Panc1 (cell line): ENCODE results near the gene MYCBP2.

ENCODE experiments used
- POLR2AphosphoS5 ChIP-seq: IDR thresholded peaks from 2 replicates; pipeline ENCODE4 v1.6.1; 2012; ENCODE audit warnings: mild to moderate bottlenecking, low read depth, low read length, moderate library complexity
- TF ChIP-seq, protein P1 (sequence below): fragments of 450-650 bp; IDR thresholded peaks from 2 replicates; pipeline ENCODE4 v1.5.1; 2017; ENCODE audit warnings: mild to moderate bottlenecking

DNA sequence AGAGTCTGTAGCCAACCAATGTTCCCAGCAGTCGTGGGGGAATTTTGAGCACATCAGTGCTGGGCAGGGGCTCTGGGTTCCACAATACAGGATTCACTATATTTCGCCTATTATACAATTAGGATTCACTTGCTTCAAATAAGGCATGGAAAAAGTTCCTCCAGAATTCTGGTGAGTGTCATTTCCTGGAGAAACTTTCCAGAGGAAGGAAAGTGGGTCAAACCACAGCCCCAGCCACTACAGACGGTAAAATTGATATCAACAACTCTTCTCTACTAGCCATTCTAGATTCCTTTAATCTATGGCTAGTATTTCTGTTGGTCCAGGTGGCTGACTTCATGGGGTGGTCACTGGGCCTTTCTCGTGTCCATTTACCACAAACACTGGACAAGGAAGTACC, 10.5 kb downstream of the MYCBP2 start:
- TF ChIP-seq, protein P1, sequence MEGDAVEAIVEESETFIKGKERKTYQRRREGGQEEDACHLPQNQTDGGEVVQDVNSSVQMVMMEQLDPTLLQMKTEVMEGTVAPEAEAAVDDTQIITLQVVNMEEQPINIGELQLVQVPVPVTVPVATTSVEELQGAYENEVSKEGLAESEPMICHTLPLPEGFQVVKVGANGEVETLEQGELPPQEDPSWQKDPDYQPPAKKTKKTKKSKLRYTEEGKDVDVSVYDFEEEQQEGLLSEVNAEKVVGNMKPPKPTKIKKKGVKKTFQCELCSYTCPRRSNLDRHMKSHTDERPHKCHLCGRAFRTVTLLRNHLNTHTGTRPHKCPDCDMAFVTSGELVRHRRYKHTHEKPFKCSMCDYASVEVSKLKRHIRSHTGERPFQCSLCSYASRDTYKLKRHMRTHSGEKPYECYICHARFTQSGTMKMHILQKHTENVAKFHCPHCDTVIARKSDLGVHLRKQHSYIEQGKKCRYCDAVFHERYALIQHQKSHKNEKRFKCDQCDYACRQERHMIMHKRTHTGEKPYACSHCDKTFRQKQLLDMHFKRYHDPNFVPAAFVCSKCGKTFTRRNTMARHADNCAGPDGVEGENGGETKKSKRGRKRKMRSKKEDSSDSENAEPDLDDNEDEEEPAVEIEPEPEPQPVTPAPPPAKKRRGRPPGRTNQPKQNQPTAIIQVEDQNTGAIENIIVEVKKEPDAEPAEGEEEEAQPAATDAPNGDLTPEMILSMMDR = no peak
- no peak for TF ChIP-seq POLR2AphosphoS5
